HCT116 (cell line): ENCODE results near the gene GBF1. TPM values are rescaled to one million over a fixed set of nuclear protein-coding genes. Genes with fewer than 3 reads are reported as not detected.

Experiments
- ATAC-seq: fragments of 200-7000 bp; cut with Tn5 transposase; 2 replicates; pipeline ENCODE4 v1.9.1; 2020; ENCODE audit warnings: mild to moderate bottlenecking, moderate library complexity
- BruUV-seq: library from RNA; stranded (reverse); fragments of 400-500 nt; replicated peaks from 2 replicates; lab custom pipeline; 2021; lab: Mats Ljungman, UMichigan
- CTCF ChIA-PET: fragments of 300-600 bp; sonication (Branson Sonifier 250); formaldehyde crosslinking; loops from one replicate; lab custom pipeline; 2021; ENCODE audit warnings: antibody characterized with exemption; lab: Charles Lee
- POLR2A ChIA-PET: fragments of 300-600, 350-600 bp; sonication (Branson Sonifier 250); formaldehyde crosslinking; loops from one replicate; lab custom pipeline; 2021; ENCODE audit warnings: antibody characterized with exemption; lab: Charles Lee
- RAD21 ChIA-PET, 2 experiments: fragments of 300-600 bp; sonication (Branson Sonifier 250); formaldehyde crosslinking; loops; one replicate each; lab custom pipeline; 2023; ENCODE audit warnings: low total read pairs in 2 of 2; ENCODE audit not compliant: uncharacterized antibody in 2 of 2, unreplicated experiment in 2 of 2, low non-redundant PET in 1 of 2; lab: Charles Lee
- DNase-seq: peaks from one replicate; pipeline ENCODE4 v3.0.0-alpha.2; 2010; ENCODE audit warnings: low read depth, low spot score
- H2AFZ ChIP-seq: fragments of 200-600 bp; shearing (Covaris generic), sonication (generic); 2 replicates; pipeline ENCODE4 v1.6.1; 2017; ENCODE audit warnings: low read depth, mixed run types, mixed read lengths, antibody characterized with exemption, low read length; ENCODE audit not compliant: poor library complexity, severe bottlenecking
- H3K27ac ChIP-seq: 2 replicates; pipeline ENCODE4 v1.5.1; 2012; ENCODE audit warnings: low read depth, low read length
- H3K27me3 ChIP-seq: fragments of 200-600 bp; sonication (generic); 2 replicates; pipeline ENCODE4 v1.6.1; 2016; ENCODE audit warnings: mixed run types, low read length, mixed read lengths; ENCODE audit not compliant: insufficient read depth
- H3K36me3 ChIP-seq, 2 experiments: fragments of 200-500 bp in 1 of 2; fragments of 200-600 bp in 1 of 2; sonication (Bioruptor generic) in 1 of 2; sonication (generic) in 1 of 2; 2 replicates each; pipeline versions ENCODE4 v1.5.1 to v1.6.1; 2014 to 2016; ENCODE audit warnings: low read length in 2 of 2, inconsistent platforms in 1 of 2, mixed read lengths in 1 of 2, mixed run types in 1 of 2; ENCODE audit not compliant: insufficient read depth in 2 of 2, control insufficient read depth in 1 of 2
- H3K4me1 ChIP-seq, 2 experiments: fragments of 200-600 bp in 1 of 2; sonication (generic) in 1 of 2; 2 replicates each; pipeline versions ENCODE4 v1.5.1 to v1.6.1; 2012 to 2017; ENCODE audit warnings: low read length in 2 of 2, inconsistent platforms in 1 of 2, mild to moderate bottlenecking in 1 of 2, mixed read lengths in 1 of 2, mixed run types in 1 of 2, moderate library complexity in 1 of 2; ENCODE audit not compliant: insufficient read depth in 2 of 2, control insufficient read depth in 1 of 2
- H3K4me2 ChIP-seq: fragments of 200-600 bp; sonication (generic); 2 replicates; pipeline ENCODE4 v1.6.1; 2017; ENCODE audit warnings: mixed run types, low read length, mixed read lengths
- H3K4me3 ChIP-seq, 2 experiments: fragments of 200-600 bp in 1 of 2; sonication (generic) in 1 of 2; replicated peaks in 1 of 2; 2 replicates each; pipeline ENCODE4 v1.5.1; 2011 to 2016; ENCODE audit warnings: low read length in 2 of 2, control low read depth in 1 of 2, low read depth in 1 of 2, mild to moderate bottlenecking in 1 of 2, mixed read lengths in 1 of 2, mixed run types in 1 of 2
- H3K79me2 ChIP-seq: fragments of 200-600 bp; sonication (generic); 2 replicates; pipeline ENCODE4 v1.6.1; 2017; ENCODE audit warnings: mild to moderate bottlenecking, mixed run types, low read length, moderate library complexity, mixed read lengths; ENCODE audit not compliant: insufficient read depth
- H3K9ac ChIP-seq: fragments of 200-600 bp; sonication (generic); 2 replicates; pipeline ENCODE4 v1.6.1; 2016; ENCODE audit warnings: low read length, mixed read lengths
- H3K9me2 ChIP-seq: fragments of 200-600 bp; sonication (generic), shearing (Covaris generic); 2 replicates; pipeline ENCODE4 v1.6.1; 2017; ENCODE audit warnings: mixed run types, mild to moderate bottlenecking, moderate library complexity; ENCODE audit not compliant: insufficient read depth
- H3K9me3 ChIP-seq, 2 experiments: fragments of 200-500 bp in 1 of 2; fragments of 200-600 bp in 1 of 2; sonication (Bioruptor generic) in 1 of 2; sonication (generic) in 1 of 2; 2 replicates each; pipeline ENCODE4 v1.6.1; 2014 to 2017; ENCODE audit warnings: low read length in 2 of 2, mixed read lengths in 2 of 2, inconsistent platforms in 1 of 2, low read depth in 1 of 2, mild to moderate bottlenecking in 1 of 2, mixed run types in 1 of 2, moderate library complexity in 1 of 2; ENCODE audit not compliant: control insufficient read depth in 1 of 2, insufficient read depth in 1 of 2
- H4K20me1 ChIP-seq: fragments of 200-600 bp; sonication (generic), shearing (Covaris generic); 2 replicates; pipeline ENCODE4 v1.6.1; 2017; ENCODE audit warnings: mixed run types, mild to moderate bottlenecking, moderate library complexity; ENCODE audit not compliant: insufficient read depth
- EZH2 ChIP-seq: fragments of 200-600 bp; sonication (generic); IDR thresholded peaks from 2 replicates; pipeline ENCODE4 v1.6.1; 2017; ENCODE audit warnings: antibody characterized with exemption, mixed run types
- FOSL1 ChIP-seq: IDR thresholded peaks from 2 replicates; pipeline ENCODE4 v1.6.1; 2012; ENCODE audit warnings: low read depth
- POLR2AphosphoS5 ChIP-seq: IDR thresholded peaks from 2 replicates; pipeline ENCODE4 v1.6.1; 2011; ENCODE audit warnings: mild to moderate bottlenecking, low read depth, low read length, moderate library complexity
- SIN3A ChIP-seq: IDR thresholded peaks from 2 replicates; pipeline ENCODE4 v1.6.1; 2012; ENCODE audit warnings: low read depth
- SRF ChIP-seq: IDR thresholded peaks from 2 replicates; pipeline ENCODE4 v1.6.1; 2012; ENCODE audit warnings: low read depth
- TCF7L2 ChIP-seq: IDR thresholded peaks from 2 replicates; pipeline ENCODE4 v1.7.0; 2011; ENCODE audit warnings: borderline replicate concordance, inconsistent platforms; ENCODE audit not compliant: insufficient read depth, insufficient read length; ENCODE audit errors: extremely low read depth
- YY1 ChIP-seq: IDR thresholded peaks from 2 replicates; pipeline ENCODE4 v1.6.1; 2011; ENCODE audit warnings: low read length, low read depth, moderate library complexity, mild to moderate bottlenecking; ENCODE audit not compliant: insufficient replicate concordance; ENCODE audit errors: extremely low read depth
- ZFX ChIP-seq: fragments of 450-650 bp; IDR thresholded peaks from 2 replicates; pipeline ENCODE4 v1.6.1; 2017
- ZNF274 ChIP-seq: fragments of 200-500 bp; sonication (Bioruptor generic); IDR thresholded peaks from 2 replicates; pipeline ENCODE4 v1.6.1; 2014; ENCODE audit warnings: mild to moderate bottlenecking, low read depth, low read length, inconsistent platforms
- intact Hi-C: fragments of 100-400 bp; cut with micrococcal nuclease; formaldehyde crosslinking; loops from 2 replicates; pipeline ENCODE4 v1.10.0; 2022
- total RNA-seq: library from RNA; stranded (reverse); gene quantifications from one replicate; pipeline ENCODE4 v1.2.1, GENCODE V29; 2021; ENCODE audit not compliant: unreplicated experiment
- TF ChIP-seq, protein P1 (sequence below): IDR thresholded peaks from 2 replicates; pipeline ENCODE4 v1.6.1; 2011; ENCODE audit warnings: mild to moderate bottlenecking, low read length, moderate library complexity; ENCODE audit not compliant: insufficient replicate concordance; ENCODE audit errors: extremely low read depth

Gene GBF1
- total RNA-seq, 1 experiment from 2014 or later, result 58.9 TPM

DNA sequence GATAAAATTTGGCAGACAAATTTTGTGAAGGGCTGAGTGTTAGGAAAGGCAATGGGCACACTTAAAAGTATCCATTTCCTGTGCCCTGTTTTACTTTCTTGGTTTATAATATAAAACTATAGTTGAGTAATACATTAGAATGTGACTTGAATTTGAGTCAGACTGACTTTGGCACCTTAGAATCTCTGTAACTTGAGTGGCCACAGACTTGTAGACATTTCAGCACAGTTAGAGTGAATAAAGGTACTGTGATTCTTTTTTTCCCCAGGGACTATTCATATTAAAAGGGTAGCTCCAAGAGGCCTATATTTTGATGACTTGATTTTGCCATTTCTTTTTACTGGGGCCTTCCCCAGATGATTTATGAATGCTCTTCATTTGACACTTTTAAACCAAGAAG is 22.4 kb downstream of the GBF1 start:
- no peaks in the 10 kb centered on the region for H3K4me1 ChIP-seq
- BruUV-seq, result no TSS peak
- RAD21 ChIA-PET, result no interaction called here
- ATAC-seq (no peak), DNase-seq (no peak)
- H4K20me1 ChIP-seq, result peaks cover 5% of the 10 kb centered on the region; the same call in 1 of the 2 replicates
- intact Hi-C loops, result no loop called here
- H3K27ac ChIP-seq, result no peak overlapping the region
- 0 out of 4 replicates have a peak, but pooled peaks cover 0 to 4% of the 10 kb centered on the region in 2 experiments for H3K36me3 ChIP-seq
- H3K79me2 ChIP-seq, result peaks cover 72% of the 10 kb centered on the region
- POLR2A ChIA-PET, result no interaction called here
- H3K9me2 ChIP-seq, result no peaks in the 10 kb centered on the region
- no peaks in the 10 kb centered on the region for H3K9me3 ChIP-seq
- H3K27me3 ChIP-seq, result no peaks in the 10 kb centered on the region
- no peak overlapping the region for H2AFZ ChIP-seq
- CTCF ChIA-PET, result no interaction called here
- no peak overlapping the region for H3K9ac ChIP-seq
- TF ChIP-seq TCF7L2 (no peak), EZH2 (no peak), POLR2AphosphoS5 (no peak), YY1 (no peak), ZNF274 (no peak), SIN3A (no peak), ZFX (no peak), FOSL1 (no peak), SRF (no peak)
- TF ChIP-seq, protein P1, sequence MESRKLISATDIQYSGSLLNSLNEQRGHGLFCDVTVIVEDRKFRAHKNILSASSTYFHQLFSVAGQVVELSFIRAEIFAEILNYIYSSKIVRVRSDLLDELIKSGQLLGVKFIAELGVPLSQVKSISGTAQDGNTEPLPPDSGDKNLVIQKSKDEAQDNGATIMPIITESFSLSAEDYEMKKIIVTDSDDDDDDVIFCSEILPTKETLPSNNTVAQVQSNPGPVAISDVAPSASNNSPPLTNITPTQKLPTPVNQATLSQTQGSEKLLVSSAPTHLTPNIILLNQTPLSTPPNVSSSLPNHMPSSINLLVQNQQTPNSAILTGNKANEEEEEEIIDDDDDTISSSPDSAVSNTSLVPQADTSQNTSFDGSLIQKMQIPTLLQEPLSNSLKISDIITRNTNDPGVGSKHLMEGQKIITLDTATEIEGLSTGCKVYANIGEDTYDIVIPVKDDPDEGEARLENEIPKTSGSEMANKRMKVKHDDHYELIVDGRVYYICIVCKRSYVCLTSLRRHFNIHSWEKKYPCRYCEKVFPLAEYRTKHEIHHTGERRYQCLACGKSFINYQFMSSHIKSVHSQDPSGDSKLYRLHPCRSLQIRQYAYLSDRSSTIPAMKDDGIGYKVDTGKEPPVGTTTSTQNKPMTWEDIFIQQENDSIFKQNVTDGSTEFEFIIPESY, result no peak
- no peak overlapping the region for H3K4me3 ChIP-seq
- no peak overlapping the region for H3K4me2 ChIP-seq
